HG03565 (cell line): ENCODE measurements around the gene RET.

Experiments used
- ATAC-seq: cut with Tn5 transposase; IDR thresholded peaks from one replicate; pipeline ENCODE4 v1.9.1; 2021; ENCODE audit warnings: mild to moderate bottlenecking, moderate library complexity; ENCODE audit not compliant: unreplicated experiment

Gene RET

GRCh38 chr10:43160921-43161255 is 84.0 kb downstream of the RET start:
- peak; percentile 59 for ATAC-seq

- no peak for ATAC-seq
These were observed 85.7 kb downstream of the RET start for GRCh38 chr10:43162604-43163003.

GRCh38 chr10:43166207-43166879 is 89.5 kb downstream of the RET start:
- peak; percentile 32 for ATAC-seq

GRCh38 chr10:43166880-43167497 is 90.1 kb downstream of the RET start:
- ATAC-seq = peak; percentile 46

GRCh38 chr10:43167498-43167889 is 90.6 kb downstream of the RET start:
- no peak for ATAC-seq

- ATAC-seq = no peak
These were observed 93.6 kb downstream of the RET start for GRCh38 chr10:43170491-43170890.

GRCh38 chr10:43172645-43173044 is 95.8 kb downstream of the RET start:
- ATAC-seq = no peak

GRCh38 chr10:43173120-43173519 is 96.3 kb downstream of the RET start:
- ATAC-seq = no peak

GRCh38 chr10:43174969-43175368 is 98.1 kb downstream of the RET start:
- ATAC-seq = no peak

GRCh38 chr10:43176271-43176670 is 99.4 kb downstream of the RET start:
- no peak for ATAC-seq

GRCh38 chr10:43177595-43177994 is 100.7 kb downstream of the RET start:
- no peak for ATAC-seq
